H1 (cell line): ENCODE measurements around the gene ZFAND3. TPM values are rescaled to one million over a fixed set of nuclear protein-coding genes. Genes with fewer than 3 reads are reported as not detected.

Experiments
- CTCF ChIA-PET: fragments of 300-600 bp; sonication (Branson Sonifier 250); formaldehyde crosslinking; loops from one replicate; lab custom pipeline; 2021; ENCODE audit not compliant: partially characterized antibody; lab: Charles Lee
- POLR2A ChIA-PET: fragments of 300-600 bp; sonication (Branson Sonifier 250); formaldehyde crosslinking; loops from one replicate; lab custom pipeline; 2021; ENCODE audit warnings: inconsistent platforms; ENCODE audit not compliant: partially characterized antibody; lab: Charles Lee
- DNase-seq, 2 experiments: peaks; one replicate each; pipeline versions ENCODE4 v3.0.0 to v3.0.0-alpha.2; 2010 to 2022; ENCODE audit warnings: low spot score in 2 of 2, low read depth in 1 of 2, mixed read lengths in 1 of 2
- FAIRE-seq: peaks from 2 replicates; lab custom pipeline; 2011; peaks lifted over from hg19 to GRCh38; lab: Jason Lieb, UNC
- H2AFZ ChIP-seq: 2 replicates; pipeline ENCODE4 v1.8.1; 2012; ENCODE audit warnings: low read length, inconsistent platforms
- H2AK5ac ChIP-seq: 2 replicates; pipeline ENCODE4 v1.6.1; 2013; ENCODE audit warnings: low read depth, low read length
- H2BK120ac ChIP-seq: replicated peaks from 2 replicates; pipeline ENCODE3; 2013; ENCODE audit warnings: low read depth, low read length, inconsistent platforms
- H2BK12ac ChIP-seq: 2 replicates; pipeline ENCODE4 v1.6.1; 2013; ENCODE audit warnings: low read depth, low read length
- H2BK15ac ChIP-seq: 2 replicates; pipeline ENCODE4 v1.6.1; 2013; ENCODE audit warnings: low read length
- H2BK20ac ChIP-seq: 2 replicates; pipeline ENCODE4 v1.6.1; 2013; ENCODE audit warnings: low read length
- H2BK5ac ChIP-seq: 2 replicates; pipeline ENCODE4 v1.6.1; 2013; ENCODE audit warnings: low read depth, low read length
- H3K14ac ChIP-seq: 2 replicates; pipeline ENCODE4 v1.6.1; 2013; ENCODE audit warnings: inconsistent platforms; ENCODE audit not compliant: insufficient read length
- H3K18ac ChIP-seq: 2 replicates; pipeline ENCODE4 v1.6.1; 2013; ENCODE audit warnings: low read length; ENCODE audit errors: extremely low read depth
- H3K23ac ChIP-seq: 2 replicates; pipeline ENCODE4 v1.6.1; 2013; ENCODE audit warnings: inconsistent platforms; ENCODE audit not compliant: insufficient read length
- H3K23me2 ChIP-seq: 2 replicates; pipeline ENCODE4 v1.6.1; 2013; ENCODE audit warnings: low read depth, low read length
- H3K27ac ChIP-seq: 2 replicates; pipeline ENCODE4 v1.6.1; 2011; ENCODE audit warnings: low read depth, low read length, inconsistent platforms
- H3K27me3 ChIP-seq, 4 experiments: replicated peaks in 1 of 4; 1 replicate in 1 of 4; 2 replicates in 3 of 4; pipeline versions ENCODE4 v1.6.1 to v1.8.1; 2011 to 2013; ENCODE audit warnings: low read length in 3 of 4, mild to moderate bottlenecking in 3 of 4, inconsistent platforms in 2 of 4, mixed read lengths in 2 of 4, moderate library complexity in 1 of 4; ENCODE audit not compliant: control insufficient read depth in 3 of 4, insufficient read depth in 3 of 4; ENCODE audit errors: extremely low read depth in 1 of 4
- H3K36me3 ChIP-seq, 4 experiments: 2 replicates each; pipeline versions ENCODE4 v1.6.1 to v1.8.1; 2011 to 2013; ENCODE audit warnings: mild to moderate bottlenecking in 4 of 4, low read length in 3 of 4, moderate library complexity in 2 of 4, control low read depth in 1 of 4, inconsistent platforms in 1 of 4; ENCODE audit not compliant: insufficient read depth in 4 of 4, control insufficient read depth in 2 of 4
- H3K4ac ChIP-seq: replicated peaks from 2 replicates; pipeline ENCODE3; 2013; ENCODE audit warnings: low read length, low read depth, mixed read lengths, inconsistent platforms; ENCODE audit not compliant: insufficient read length
- H3K4me1 ChIP-seq, 4 experiments: replicated peaks in 1 of 4; 1 replicate in 1 of 4; 2 replicates in 3 of 4; pipeline versions ENCODE4 v1.6.1 to v1.8.1; 2011 to 2013; ENCODE audit warnings: low read length in 3 of 4, inconsistent platforms in 2 of 4, mixed read lengths in 1 of 4; ENCODE audit not compliant: insufficient read depth in 4 of 4, control insufficient read depth in 3 of 4
- H3K4me2 ChIP-seq, 2 experiments: 2 replicates each; pipeline versions ENCODE4 v1.6.1 to v1.8.1; 2011 to 2013; ENCODE audit warnings: low read depth in 2 of 2, low read length in 2 of 2, control low read depth in 1 of 2, inconsistent platforms in 1 of 2, mild to moderate bottlenecking in 1 of 2; ENCODE audit not compliant: insufficient read depth in 1 of 2
- H3K4me3 ChIP-seq, 4 experiments: fragments of 200-600, 300-600 bp in 1 of 4; sonication (generic), shearing (Covaris generic), sonication (Bioruptor Twin) in 1 of 4; 2 replicates each; pipeline versions ENCODE4 v1.5.1 to v1.8.1; 2011 to 2016; ENCODE audit warnings: low read length in 4 of 4, low read depth in 3 of 4, control low read depth in 2 of 4, inconsistent platforms in 2 of 4, mild to moderate bottlenecking in 2 of 4, mixed read lengths in 1 of 4, moderate library complexity in 1 of 4; ENCODE audit not compliant: insufficient read depth in 2 of 4; ENCODE audit errors: extremely low read depth in 1 of 4
- H3K56ac ChIP-seq: replicated peaks from 2 replicates; pipeline ENCODE3; 2013; ENCODE audit warnings: low read depth, mild to moderate bottlenecking, mixed read lengths, low read length, inconsistent platforms; ENCODE audit not compliant: insufficient read length
- H3K79me1 ChIP-seq: 2 replicates; pipeline ENCODE4 v1.6.1; 2013; ENCODE audit warnings: low read depth, low read length, control low read depth
- H3K79me2 ChIP-seq, 2 experiments: 2 replicates each; pipeline versions ENCODE4 v1.6.1 to v1.8.1; 2012 to 2013; ENCODE audit warnings: low read length in 2 of 2, mild to moderate bottlenecking in 2 of 2, inconsistent platforms in 1 of 2; ENCODE audit not compliant: insufficient read depth in 2 of 2, control insufficient read depth in 1 of 2
- H3K9ac ChIP-seq, 4 experiments: replicated peaks in 1 of 4; 1 replicate in 1 of 4; 2 replicates in 3 of 4; pipeline versions ENCODE4 v1.6.1 to v1.8.1; 2011 to 2013; ENCODE audit warnings: low read depth in 3 of 4, low read length in 3 of 4, control low read depth in 2 of 4, mild to moderate bottlenecking in 2 of 4, moderate library complexity in 2 of 4, inconsistent platforms in 1 of 4; ENCODE audit errors: extremely low read depth in 1 of 4
- H3K9me3 ChIP-seq, 2 experiments: 2 replicates each; pipeline versions ENCODE4 v1.6.1 to v1.8.1; 2012 to 2013; ENCODE audit warnings: mild to moderate bottlenecking in 2 of 2, moderate library complexity in 2 of 2, control low read depth in 1 of 2, inconsistent platforms in 1 of 2, low read depth in 1 of 2, low read length in 1 of 2, mixed read lengths in 1 of 2; ENCODE audit not compliant: insufficient read depth in 2 of 2
- H4K20me1 ChIP-seq, 2 experiments: replicated peaks in 1 of 2; 2 replicates each; pipeline versions ENCODE3 to v1.8.1; 2011 to 2013; ENCODE audit warnings: inconsistent platforms in 2 of 2, low read length in 2 of 2, mild to moderate bottlenecking in 1 of 2; ENCODE audit not compliant: insufficient read depth in 2 of 2, control insufficient read depth in 1 of 2
- H4K5ac ChIP-seq: 2 replicates; pipeline ENCODE4 v1.6.1; 2013; ENCODE audit warnings: low read length, low read depth, mixed read lengths, inconsistent platforms; ENCODE audit not compliant: insufficient read length
- H4K8ac ChIP-seq: 2 replicates; pipeline ENCODE4 v1.8.0; 2013; ENCODE audit warnings: mild to moderate bottlenecking, moderate library complexity, low read length, inconsistent platforms; ENCODE audit not compliant: insufficient read depth; ENCODE audit errors: extremely low read depth
- H4K91ac ChIP-seq: replicated peaks from 2 replicates; pipeline ENCODE3; 2013; ENCODE audit warnings: low read length, mixed read lengths, inconsistent platforms; ENCODE audit not compliant: insufficient read length
- MAFK ChIP-seq: IDR thresholded peaks from 2 replicates; pipeline ENCODE4 v1.6.1; 2012; ENCODE audit warnings: low read depth, mild to moderate bottlenecking, improper control_type of control experiment, low read length
- SP2 ChIP-seq: IDR thresholded peaks from 2 replicates; pipeline ENCODE4 v1.6.1; 2012; ENCODE audit warnings: mild to moderate bottlenecking, low read length, inconsistent platforms
- WGBS, 2 experiments: shearing (Covaris generic) in 1 of 2; methylation state at CpG; one replicate each; pipeline versions ENCODE4 v1.1.6 to v1.1.7; 2013 to 2015; ENCODE audit warnings: low lambda C conversion rate in 2 of 2, mixed read lengths in 2 of 2, inconsistent platforms in 1 of 2, low coverage in 1 of 2, missing lambda C conversion rate in 1 of 2; ENCODE audit not compliant: insufficient replicate concordance in 2 of 2, insufficient coverage in 1 of 2, insufficient read length in 1 of 2; ENCODE audit errors: extremely low coverage in 1 of 2, missing lambda C conversion rate in 1 of 2; 5-methylcytosine and 5-hydroxymethylcytosine counted together
- polyA plus RNA-seq, 7 experiments: library from polyadenylated mRNA; depleted of rRNA in 3 of 7; stranded (reverse) in 5 of 7; unstranded in 2 of 7; fragments of >200 nt in 5 of 7; fragments of 200-250 nt in 2 of 7; gene quantifications; 1 replicate in 5 of 7; 2 replicates in 1 of 7; 4 replicates in 1 of 7; pipeline versions ENCODE4 v1.2.1 to v1.2.3, GENCODE V29; 2011 to 2013; ENCODE audit warnings: missing spikeins in 2 of 7, mixed read lengths in 2 of 7
- total RNA-seq: library from RNA; stranded (reverse); fragmentation: NEBNext Ultra II Directional; extraction: Animal tissue kit (Norgen Biotek cat#: 25700); gene quantifications from 2 replicates; pipeline ENCODE4 v1.2.1, GENCODE V29; 2021

The ZFAND3 gene
- total and polyA plus RNA-seq, 2 of the 8 experiments (the other 6 are each of a cell fraction or from before 2014, with no cell fraction given): 13.0 to 51.3 TPM

GRCh38 chr6:37877373-37878149 is 58.0 kb downstream of the ZFAND3 start:
- 80% methylated on average over 6 of the region's 6 CpGs; no CpG with 5 or more reads in 1 of the 2 experiments for WGBS, 2 experiments
- FAIRE-seq (no peak), DNase-seq (no peak)
- Histone ChIP-seq H3K4me2 (no peak overlapping the region), H2BK20ac (no peak overlapping the region), H3K23ac (no peak overlapping the region), H4K5ac (no peak overlapping the region), H2AFZ (no peak overlapping the region), H3K14ac (no peak overlapping the region), H3K4me3 (no peak overlapping the region), H4K20me1 (peaks cover 3 to 18% of the 10 kb centered on the region in 2 experiments), H3K9me3 (no peaks in the 10 kb centered on the region), H3K27ac (no peak overlapping the region), H2BK15ac (no peak overlapping the region), H3K4ac (no peak overlapping the region), H2AK5ac (no peak overlapping the region), H2BK5ac (no peak overlapping the region), H4K8ac (no peak overlapping the region), H3K36me3 (no peaks in the 10 kb centered on the region), H3K79me2 (peaks cover 0 to 75% of the 10 kb centered on the region in 2 experiments; a peak in 3 of 4 replicates), H4K91ac (no peak overlapping the region), H2BK120ac (no peak overlapping the region), H3K4me1 (peaks cover 0 to 4% (median 2%) of the 10 kb centered on the region in 4 experiments; a peak in 2 of 7 replicates), H2BK12ac (no peak overlapping the region), H3K56ac (no peak overlapping the region), H3K79me1 (peaks cover 6% of the 10 kb centered on the region; the same call in 1 of the 2 replicates), H3K9ac (no peak overlapping the region), H3K18ac (no peak overlapping the region), H3K27me3 (no peaks in the 10 kb centered on the region), H3K23me2 (no peaks in the 10 kb centered on the region; the same call in 1 of the 2 replicates)
- CTCF ChIA-PET: interaction anchor here (0.6 to 1.8 kb wide), 6 partner anchors 13 to 135 kb away, joined by 3 to 5 read pairs (median 3); no protein-coding TSS in a partner anchor
- POLR2A ChIA-PET: interaction anchor here (2.0 kb wide), 1 partner anchor 12 kb away, joined by 7 read pairs; no protein-coding TSS in a partner anchor
- TF ChIP-seq SP2: no peak
- no peak for TF ChIP-seq MAFK
